ENCODE results near the gene TRAF3IP1. TPM values are rescaled to one million over a fixed set of nuclear protein-coding genes. Genes with fewer than 3 reads are reported as not detected.

Gene TRAF3IP1
- total and polyA plus RNA-seq, 2 of the 13 experiments (the other 11 are each of a cell fraction or from before 2014, with no cell fraction given): 4.1 to 12.9 TPM

DNA sequence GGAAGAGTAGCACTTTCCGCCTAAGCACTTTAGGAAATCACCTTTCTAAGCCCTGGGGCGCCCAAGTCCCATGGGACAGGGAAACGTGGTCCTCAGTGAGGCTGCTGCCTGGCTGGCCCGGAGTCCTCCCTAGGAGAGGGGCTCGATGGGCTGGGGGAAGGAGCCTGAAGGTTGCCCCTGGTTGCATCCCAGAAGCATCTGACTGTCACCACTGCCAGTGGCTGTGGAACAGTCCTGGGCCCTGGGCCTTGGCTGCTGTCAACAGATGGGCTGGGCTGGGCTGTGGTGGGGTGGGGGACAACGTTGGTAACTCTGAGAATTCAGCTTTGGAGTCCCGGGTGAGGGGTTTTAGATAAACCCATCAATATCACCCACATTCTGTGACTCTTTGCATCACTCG, 128.9 kb downstream of the TRAF3IP1 start:
- no peak overlapping the region for H2AFZ ChIP-seq (ENCODE audit: low read length)
- H3K27ac ChIP-seq (ENCODE audit: extremely low read length, insufficient read depth, low read length): peak overlapping the region; percentile 89
- peaks cover 39% of the 10 kb centered on the region for H3K4me1 ChIP-seq (ENCODE audit: insufficient read depth, low read length)
- BruUV-seq (replicated peaks): no TSS peak
- H3K36me3 ChIP-seq (replicated peaks in 1 of 2; ENCODE audit: control insufficient read depth in 1 of 2, insufficient read depth in 2 of 2, low read length in 2 of 2): peaks cover 44 to 71% of the 10 kb centered on the region in 2 experiments
- H3K9ac ChIP-seq (ENCODE audit: insufficient read depth, low read depth, low read length): peak overlapping the region; percentile 43
- peaks cover 28% of the 10 kb centered on the region for H3K79me2 ChIP-seq (ENCODE audit: insufficient read depth, low read length)
- H3K27me3 ChIP-seq (ENCODE audit: control insufficient read depth in 1 of 2, insufficient read depth in 2 of 2, low read length in 2 of 2): no peaks in the 10 kb centered on the region
- no peaks in the 10 kb centered on the region for H4K20me1 ChIP-seq (ENCODE audit: insufficient read depth, low read length)
- FAIRE-seq: no peak
- H3K4me3 ChIP-seq (replicated peaks in 1 of 3; ENCODE audit: insufficient read depth in 1 of 3, low read depth in 2 of 3, low read length in 3 of 3): no peak overlapping the region
- H3K4me2 ChIP-seq (ENCODE audit: low read depth, low read length): no peak overlapping the region; the same call in 1 of the 2 replicates
- intact Hi-C loops (cut with micrococcal nuclease; ENCODE audit: unreplicated experiment): loop anchor here (1.0 to 10.0 kb wide), 2 partner anchors 8 to 384 kb away; partner anchors contain the start of gene SCLY
- H3K9me3 ChIP-seq (ENCODE audit: low read length): no peaks in the 10 kb centered on the region
- ChIA-PET CTCF (ENCODE audit: low intra/inter-chr PET ratio, low total read pairs) (no interaction called here), POLR2A (interaction anchor here (0.6 to 2.3 kb wide), 6 partner anchors 8 to 45 kb away, joined by 3 to 11 read pairs (median 4); no protein-coding TSS in a partner anchor)
- WGBS (ENCODE audit: low lambda C conversion rate): 89% methylated on average over 8 of the region's 8 CpGs
- in situ Hi-C loops (cut with HindIII; ENCODE audit: extremely low pct_ligation_motif_present, low pct_unique_long_range_greater_than_20kb): no loop called here
- ATAC-seq: peak; percentile 17
- TF ChIP-seq AGO2 (optimal IDR thresholded peaks at IDR 0.05; ENCODE audit: low read depth, low read length) (peak; percentile 20), SIN3B (IDR thresholded peaks at IDR 0.05; ENCODE audit: low read length) (no peak), ZIK1 (CRISPR knock-in tag; IDR thresholded peaks at IDR 0.05; ENCODE audit: borderline replicate concordance, low read depth) (peak; percentile 8; the same call in 1 of the 2 replicates)
- no peak for DNase-seq (ENCODE audit: low spot score)

DNA sequence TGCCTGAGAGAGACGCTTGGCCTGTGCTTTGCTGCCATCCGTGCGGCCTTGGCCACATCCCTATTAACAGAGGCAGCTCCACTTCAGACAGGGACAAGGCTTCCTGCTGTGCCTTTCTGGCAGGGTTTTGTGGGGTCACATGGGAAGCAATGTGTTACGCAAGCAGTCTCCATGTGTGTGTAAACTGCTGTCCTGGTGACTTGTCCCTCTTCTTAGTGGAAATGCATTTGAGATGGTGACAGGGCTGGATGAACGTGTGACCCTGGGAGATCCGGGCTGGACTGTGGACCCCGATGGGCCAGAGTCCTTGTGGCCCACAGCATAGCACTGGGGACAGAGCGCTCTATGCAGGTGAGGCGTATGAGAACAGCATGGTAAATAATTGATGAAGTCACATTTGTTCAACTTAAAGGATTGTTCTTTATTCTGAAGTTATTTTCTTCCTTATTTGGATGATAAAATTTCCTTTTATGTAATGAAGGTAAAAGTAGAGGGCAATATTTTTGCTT, 129.6 kb downstream of the TRAF3IP1 start:
- 7% methylated on average over 9 of the region's 9 CpGs for WGBS (ENCODE audit: low lambda C conversion rate)
- CTCF ChIA-PET (ENCODE audit: low intra/inter-chr PET ratio, low total read pairs): no interaction called here
- FAIRE-seq (peak; percentile 99), DNase-seq (ENCODE audit: low spot score) (peak; percentile 98), ATAC-seq (peak; percentile 98)
- H3K27me3 ChIP-seq (ENCODE audit: control insufficient read depth in 1 of 2, insufficient read depth in 2 of 2, low read length in 2 of 2): no peaks in the 10 kb centered on the region
- H3K9me3 ChIP-seq (ENCODE audit: low read length): no peaks in the 10 kb centered on the region
- no peaks in the 10 kb centered on the region for H4K20me1 ChIP-seq (ENCODE audit: insufficient read depth, low read length)
- in situ Hi-C loops (cut with HindIII; ENCODE audit: extremely low pct_ligation_motif_present, low pct_unique_long_range_greater_than_20kb): no loop called here
- peaks cover 37 to 64% of the 10 kb centered on the region in 2 experiments for H3K36me3 ChIP-seq (replicated peaks in 1 of 2; ENCODE audit: control insufficient read depth in 1 of 2, insufficient read depth in 2 of 2, low read length in 2 of 2)
- peak overlapping the region; percentile 62 for H3K9ac ChIP-seq (ENCODE audit: insufficient read depth, low read depth, low read length)
- H3K4me1 ChIP-seq (ENCODE audit: insufficient read depth, low read length): peaks cover 39% of the 10 kb centered on the region
- intact Hi-C loops (cut with micrococcal nuclease; ENCODE audit: unreplicated experiment): loop anchor here (1.0 to 10.0 kb wide), 2 partner anchors 9 to 385 kb away; partner anchors contain the start of gene SCLY
- BruUV-seq (replicated peaks): no TSS peak
- peaks cover 21% of the 10 kb centered on the region for H3K79me2 ChIP-seq (ENCODE audit: insufficient read depth, low read length)
- POLR2A ChIA-PET: interaction anchor here (0.6 to 2.3 kb wide), 6 partner anchors 8 to 46 kb away, joined by 3 to 11 read pairs (median 4); no protein-coding TSS in a partner anchor
- peak overlapping the region; percentile 33 for H3K4me2 ChIP-seq (ENCODE audit: low read depth, low read length)
- H3K4me3 ChIP-seq (replicated peaks in 1 of 3; ENCODE audit: insufficient read depth in 1 of 3, low read depth in 2 of 3, low read length in 3 of 3): no peak overlapping the region; a peak in 1 of 6 replicates
- no peak overlapping the region for H2AFZ ChIP-seq (ENCODE audit: low read length)
- H3K27ac ChIP-seq (ENCODE audit: extremely low read length, insufficient read depth, low read length): peak overlapping the region; percentile 89
- TF ChIP-seq PAF1 (CRISPR knock-in tag; IDR thresholded peaks at IDR 0.05) (no peak), ZNF703 (CRISPR knock-in tag; IDR thresholded peaks at IDR 0.05; ENCODE audit: borderline replicate concordance) (no peak), ZNF737 (CRISPR knock-in tag; IDR thresholded peaks at IDR 0.05; ENCODE audit: borderline replicate concordance) (no peak), CREB1 (IDR thresholded peaks at IDR 0.05) (peak; percentile 79; the same call in 1 of the 2 replicates), CREB1 (CRISPR knock-in tag; IDR thresholded peaks at IDR 0.05) (peak; percentile 83; the same call in 1 of the 2 replicates)
- TF ChIP-seq, protein P1, sequence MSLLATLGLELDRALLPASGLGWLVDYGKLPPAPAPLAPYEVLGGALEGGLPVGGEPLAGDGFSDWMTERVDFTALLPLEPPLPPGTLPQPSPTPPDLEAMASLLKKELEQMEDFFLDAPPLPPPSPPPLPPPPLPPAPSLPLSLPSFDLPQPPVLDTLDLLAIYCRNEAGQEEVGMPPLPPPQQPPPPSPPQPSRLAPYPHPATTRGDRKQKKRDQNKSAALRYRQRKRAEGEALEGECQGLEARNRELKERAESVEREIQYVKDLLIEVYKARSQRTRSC (CRISPR knock-in tag; IDR thresholded peaks at IDR 0.05; ENCODE audit: low read depth): no peak
- TF ChIP-seq, protein P2, sequence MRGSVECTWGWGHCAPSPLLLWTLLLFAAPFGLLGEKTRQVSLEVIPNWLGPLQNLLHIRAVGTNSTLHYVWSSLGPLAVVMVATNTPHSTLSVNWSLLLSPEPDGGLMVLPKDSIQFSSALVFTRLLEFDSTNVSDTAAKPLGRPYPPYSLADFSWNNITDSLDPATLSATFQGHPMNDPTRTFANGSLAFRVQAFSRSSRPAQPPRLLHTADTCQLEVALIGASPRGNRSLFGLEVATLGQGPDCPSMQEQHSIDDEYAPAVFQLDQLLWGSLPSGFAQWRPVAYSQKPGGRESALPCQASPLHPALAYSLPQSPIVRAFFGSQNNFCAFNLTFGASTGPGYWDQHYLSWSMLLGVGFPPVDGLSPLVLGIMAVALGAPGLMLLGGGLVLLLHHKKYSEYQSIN (CRISPR knock-in tag; IDR thresholded peaks at IDR 0.05; ENCODE audit: borderline replicate concordance): no peak; the same call in 1 of the 2 replicates
- TF ChIP-seq, protein P3, sequence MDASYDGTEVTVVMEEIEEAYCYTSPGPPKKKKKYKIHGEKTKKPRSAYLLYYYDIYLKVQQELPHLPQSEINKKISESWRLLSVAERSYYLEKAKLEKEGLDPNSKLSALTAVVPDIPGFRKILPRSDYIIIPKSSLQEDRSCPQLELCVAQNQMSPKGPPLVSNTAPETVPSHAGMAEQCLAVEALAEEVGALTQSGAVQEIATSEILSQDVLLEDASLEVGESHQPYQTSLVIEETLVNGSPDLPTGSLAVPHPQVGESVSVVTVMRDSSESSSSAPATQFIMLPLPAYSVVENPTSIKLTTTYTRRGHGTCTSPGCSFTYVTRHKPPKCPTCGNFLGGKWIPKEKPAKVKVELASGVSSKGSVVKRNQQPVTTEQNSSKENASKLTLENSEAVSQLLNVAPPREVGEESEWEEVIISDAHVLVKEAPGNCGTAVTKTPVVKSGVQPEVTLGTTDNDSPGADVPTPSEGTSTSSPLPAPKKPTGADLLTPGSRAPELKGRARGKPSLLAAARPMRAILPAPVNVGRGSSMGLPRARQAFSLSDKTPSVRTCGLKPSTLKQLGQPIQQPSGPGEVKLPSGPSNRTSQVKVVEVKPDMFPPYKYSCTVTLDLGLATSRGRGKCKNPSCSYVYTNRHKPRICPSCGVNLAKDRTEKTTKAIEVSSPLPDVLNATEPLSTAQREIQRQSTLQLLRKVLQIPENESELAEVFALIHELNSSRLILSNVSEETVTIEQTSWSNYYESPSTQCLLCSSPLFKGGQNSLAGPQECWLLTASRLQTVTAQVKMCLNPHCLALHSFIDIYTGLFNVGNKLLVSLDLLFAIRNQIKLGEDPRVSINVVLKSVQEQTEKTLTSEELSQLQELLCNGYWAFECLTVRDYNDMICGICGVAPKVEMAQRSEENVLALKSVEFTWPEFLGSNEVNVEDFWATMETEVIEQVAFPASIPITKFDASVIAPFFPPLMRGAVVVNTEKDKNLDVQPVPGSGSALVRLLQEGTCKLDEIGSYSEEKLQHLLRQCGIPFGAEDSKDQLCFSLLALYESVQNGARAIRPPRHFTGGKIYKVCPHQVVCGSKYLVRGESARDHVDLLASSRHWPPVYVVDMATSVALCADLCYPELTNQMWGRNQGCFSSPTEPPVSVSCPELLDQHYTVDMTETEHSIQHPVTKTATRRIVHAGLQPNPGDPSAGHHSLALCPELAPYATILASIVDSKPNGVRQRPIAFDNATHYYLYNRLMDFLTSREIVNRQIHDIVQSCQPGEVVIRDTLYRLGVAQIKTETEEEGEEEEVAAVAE (CRISPR knock-in tag; IDR thresholded peaks at IDR 0.05; ENCODE audit: borderline replicate concordance): peak; percentile 91
